RCC 7860 (cell line): ENCODE measurements around the gene LYSMD2.

Experiments used
- DNase-seq: peaks from one replicate; pipeline ENCODE4 v3.0.0-alpha.2; 2015; ENCODE audit warnings: low spot score
- FAIRE-seq: peaks from 2 replicates; lab custom pipeline; 2012; peaks lifted over from hg19 to GRCh38; lab: Jason Lieb, UNC

The LYSMD2 gene

GRCh38 chr15:51720201-51720995, 17.1 kb downstream of the LYSMD2 start:
- FAIRE-seq: no peak
- no peak for DNase-seq

- DNase-seq: no peak
- no peak for FAIRE-seq
These were observed 18.7 kb downstream of the LYSMD2 start for GRCh38 chr15:51718746-51719145.

GRCh38 chr15:51718219-51718618, 19.2 kb downstream of the LYSMD2 start:
- DNase-seq (no peak), FAIRE-seq (no peak)

GRCh38 chr15:51714911-51715310, 22.5 kb downstream of the LYSMD2 start:
- DNase-seq: no peak
- FAIRE-seq: no peak

GRCh38 chr15:51714162-51714561, 23.3 kb downstream of the LYSMD2 start:
- no peak for DNase-seq
- FAIRE-seq: no peak

GRCh38 chr15:51709031-51709430, 28.4 kb downstream of the LYSMD2 start:
- FAIRE-seq (no peak), DNase-seq (no peak)

GRCh38 chr15:51708013-51708412, 29.4 kb downstream of the LYSMD2 start:
- FAIRE-seq (no peak), DNase-seq (no peak)

GRCh38 chr15:51706926-51707608, 30.4 kb downstream of the LYSMD2 start:
- FAIRE-seq (no peak), DNase-seq (no peak)

GRCh38 chr15:51706291-51706690, 31.2 kb downstream of the LYSMD2 start:
- peak; percentile 11 for DNase-seq
- FAIRE-seq: peak; percentile 12

- DNase-seq: no peak
- FAIRE-seq: no peak
These were observed 34.7 kb downstream of the LYSMD2 start for GRCh38 chr15:51702710-51703109.

GRCh38 chr15:51699373-51699772, 38.1 kb downstream of the LYSMD2 start:
- DNase-seq: no peak
- FAIRE-seq: no peak

- no peak for FAIRE-seq
- DNase-seq: no peak
These were observed 40.3 kb downstream of the LYSMD2 start for GRCh38 chr15:51697163-51697562.

GRCh38 chr15:51696566-51696965, 40.9 kb downstream of the LYSMD2 start:
- FAIRE-seq: no peak
- no peak for DNase-seq

GRCh38 chr15:51692154-51692553, 45.3 kb downstream of the LYSMD2 start:
- no peak for FAIRE-seq
- no peak for DNase-seq

GRCh38 chr15:51688863-51689262, 48.6 kb downstream of the LYSMD2 start:
- no peak for DNase-seq
- no peak for FAIRE-seq

- DNase-seq (no peak), FAIRE-seq (no peak)
These were observed 49.9 kb downstream of the LYSMD2 start for GRCh38 chr15:51687565-51687964.

GRCh38 chr15:51681303-51681963, 56.0 kb downstream of the LYSMD2 start, which contains the start of gene SCG3:
TSS of gene SCG3 (plus strand) at chr15:51681503. CDS start at chr15:51681756, 253 bp downstream.
- FAIRE-seq (no peak), DNase-seq (no peak)

- DNase-seq: no peak
- no peak for FAIRE-seq
These were observed 57.1 kb downstream of the LYSMD2 start for GRCh38 chr15:51680321-51680720.

GRCh38 chr15:51678096-51678495, 59.4 kb downstream of the LYSMD2 start:
- no peak for FAIRE-seq

GRCh38 chr15:51677452-51677851, 60.0 kb downstream of the LYSMD2 start:
- FAIRE-seq (no peak), DNase-seq (no peak)

More at GRCh38 chr15:51678096-51678495, 59.4 kb downstream of the LYSMD2 start:
- DNase-seq: no peak

- DNase-seq (no peak), FAIRE-seq (no peak)
These were observed 60.4 kb downstream of the LYSMD2 start for GRCh38 chr15:51677021-51677420.

GRCh38 chr15:51675234-51675633, 62.2 kb downstream of the LYSMD2 start:
- FAIRE-seq (no peak), DNase-seq (no peak)
